PC-9 (cell line): ENCODE measurements around the gene PCNA. TPM values are rescaled to one million over a fixed set of nuclear protein-coding genes. Genes with fewer than 3 reads are reported as not detected.
A peak's percentile ranks its signal among the peaks of the same experiment; 100 is the strongest.

Experiments used
- Bru-seq: library from RNA; stranded (reverse); fragments of 400-500 nt; gene quantifications from one replicate; lab custom pipeline; 2021; lab: Mats Ljungman, UMichigan
- BruChase-seq, 2 experiments: library from RNA; stranded (reverse); fragments of 400-500 nt; gene quantifications; one replicate each; lab custom pipeline; 2021; lab: Mats Ljungman, UMichigan
- BruUV-seq: library from RNA; stranded (reverse); fragments of 400-500 nt; replicated peaks from 2 replicates; lab custom pipeline; 2021; lab: Mats Ljungman, UMichigan
- CTCF ChIA-PET: fragments of 300-600 bp; sonication (Branson Sonifier 250); formaldehyde crosslinking; loops from one replicate; lab custom pipeline; 2022; ENCODE audit warnings: antibody characterized with exemption; lab: Charles Lee
- POLR2A ChIA-PET: fragments of 300-600 bp; sonication (Branson Sonifier 250); formaldehyde crosslinking; loops from one replicate; lab custom pipeline; 2022; ENCODE audit warnings: antibody characterized with exemption; ENCODE audit not compliant: unreplicated experiment; lab: Charles Lee
- DNase-seq, 2 experiments: peaks; one replicate each; pipeline versions ENCODE4 v3.0.0 to v3.0.0-alpha.2; 2015 to 2022; ENCODE audit warnings: mixed read lengths in 1 of 2
- H2AFZ ChIP-seq: fragments of 200-600 bp; sonication (generic); 2 replicates; pipeline ENCODE4 v1.8.1; 2017; ENCODE audit warnings: antibody characterized with exemption
- H3F3A ChIP-seq: fragments of 200-600 bp; sonication (generic); 2 replicates; pipeline ENCODE4 v1.8.1; 2017; ENCODE audit warnings: antibody characterized with exemption, mild to moderate bottlenecking, low read depth; ENCODE audit not compliant: insufficient read depth
- H3K27ac ChIP-seq: fragments of 200-600 bp; sonication (generic); 2 replicates; pipeline ENCODE4 v1.6.1; 2016; ENCODE audit warnings: mixed run types
- H3K27me3 ChIP-seq: fragments of 200-600 bp; sonication (generic); 2 replicates; pipeline ENCODE4 v1.6.1; 2016; ENCODE audit warnings: low read depth, mixed run types; ENCODE audit not compliant: insufficient read depth
- H3K36me3 ChIP-seq: fragments of 200-600 bp; sonication (generic); 2 replicates; pipeline ENCODE4 v1.6.1; 2016; ENCODE audit warnings: low read depth, mixed run types
- H3K4me1 ChIP-seq: fragments of 200-600 bp; sonication (generic); replicated peaks from 2 replicates; pipeline ENCODE4 v1.6.1; 2016; ENCODE audit warnings: mixed run types; ENCODE audit not compliant: insufficient read depth
- H3K4me2 ChIP-seq: fragments of 200-600 bp; sonication (generic); 2 replicates; pipeline ENCODE4 v1.6.1; 2017; ENCODE audit warnings: mixed run types
- H3K4me3 ChIP-seq: fragments of 200-600 bp; sonication (generic); 2 replicates; pipeline ENCODE4 v1.6.1; 2016; ENCODE audit warnings: mixed run types
- H3K79me2 ChIP-seq: fragments of 200-600 bp; sonication (generic); 2 replicates; pipeline ENCODE4 v1.6.1; 2017; ENCODE audit warnings: low read depth, mixed run types
- H3K9me2 ChIP-seq: fragments of 200-600 bp; sonication (generic); 2 replicates; pipeline ENCODE4 v1.8.1; 2017; ENCODE audit warnings: mild to moderate bottlenecking; ENCODE audit not compliant: insufficient read depth
- H3K9me3 ChIP-seq: fragments of 200-600 bp; sonication (generic); 2 replicates; pipeline ENCODE4 v1.8.1; 2016; ENCODE audit warnings: low read depth; ENCODE audit not compliant: insufficient read depth
- H4K20me1 ChIP-seq: fragments of 200-600 bp; sonication (generic); 2 replicates; pipeline ENCODE4 v1.8.1; 2017; ENCODE audit not compliant: insufficient read depth
- CTCF ChIP-seq: fragments of 200-600 bp; sonication (generic); conservative IDR thresholded peaks from 2 replicates; pipeline ENCODE4 v1.6.1; 2017; ENCODE audit warnings: mixed run types, antibody characterized with exemption, mild to moderate bottlenecking, moderate library complexity
- EZH2 ChIP-seq: fragments of 200-600 bp; sonication (generic); IDR thresholded peaks from 2 replicates; pipeline ENCODE4 v1.8.0; 2017; ENCODE audit warnings: antibody characterized with exemption, low read depth
- intact Hi-C: fragments of 100-400 bp; cut with micrococcal nuclease; formaldehyde crosslinking; loops from one replicate; pipeline ENCODE4 v1.10.0; 2022; ENCODE audit not compliant: unreplicated experiment
- long read RNA-seq: library from polyadenylated mRNA; stranded (forward); transcript quantifications from one replicate; pipeline ENCODE4 v2.0.0, GENCODE V29; 2022
- total RNA-seq: library from RNA; stranded (reverse); gene quantifications from 2 replicates; pipeline ENCODE4 v1.2.3, GENCODE V29; 2021

PCNA gene
- total RNA-seq (164 and 207 TPM in 2 replicates), Bru-seq, nascent RNA (percentile 96 among the genes with signal in this experiment), BruChase-seq, experiment 1, labeled RNA remaining after a 2-hour chase (percentile 83 among the genes with signal in this experiment), BruChase-seq, experiment 2, labeled RNA remaining after a 6-hour chase (percentile 99 among the genes with signal in this experiment)
- long read RNA-seq, transcript PCNA-201 (6 exons, 1,344 nt), result major isoform, 181 of 237 reads
- long read RNA-seq, transcript PCNA-202 (7 exons, 1,359 nt), result minor isoform, 31 of 237 reads
- long read RNA-seq, partial matches to known transcripts, result 21 of 237 reads
- long read RNA-seq, other reads (novel, unspliced or antisense), result 4 of 237 reads

- peaks cover 16% of the 10 kb centered on the region for H4K20me1 ChIP-seq
- TSS peak; percentile 42 for BruUV-seq
- peak within 1 kb of the TSS; percentile 96 for H3K4me2 ChIP-seq
- H3K9me2 ChIP-seq, result no peaks in the 10 kb centered on the region
- intact Hi-C loops, result no loop called here
- peaks cover 43% of the 10 kb centered on the region for H3F3A ChIP-seq
- H3K4me3 ChIP-seq, result peak within 1 kb of the TSS; percentile 94
- peak; percentile 91 to 97 for DNase-seq
- H3K36me3 ChIP-seq, result peaks cover 41% of the 10 kb centered on the region
- no peaks in the 10 kb centered on the region for H3K27me3 ChIP-seq
- peaks cover 29% of the 10 kb centered on the region for H3K4me1 ChIP-seq
- H3K27ac ChIP-seq, result peak within 1 kb of the TSS; percentile 49
- H2AFZ ChIP-seq, result peak within 1 kb of the TSS; percentile 97
- no peaks in the 10 kb centered on the region for H3K9me3 ChIP-seq
- peak; percentile 40; the same call in 1 of the 2 replicates for TF ChIP-seq CTCF
- no peak for TF ChIP-seq EZH2
- ChIA-PET CTCF (interaction anchor here (0.6 to 0.9 kb wide), 2 partner anchors 72 to 78 kb away, joined by 6 to 15 read pairs; no protein-coding TSS in a partner anchor), POLR2A (interaction anchor here (0.6 to 0.9 kb wide), 5 partner anchors 34 to 307 kb away, joined by 3 to 12 read pairs (median 4); no protein-coding TSS in a partner anchor)
- H3K79me2 ChIP-seq, result peaks cover 42% of the 10 kb centered on the region
Observed at GRCh38 chr20:5119435-5120184, at the start of gene PCNA. Gene PCNA (minus strand): TSS chr20:5119958. CDS start chr20:5119798, 160 bp downstream.

- intact Hi-C loops, result no loop called here
- Histone ChIP-seq H3K4me3 (no peak overlapping the region), H3K9me2 (no peaks in the 10 kb centered on the region), H3K4me2 (peak overlapping the region; percentile 65), H2AFZ (no peak overlapping the region), H3F3A (peaks cover 3% of the 10 kb centered on the region; the same call in 1 of the 2 replicates), H3K79me2 (peaks cover 63% of the 10 kb centered on the region), H3K36me3 (peaks cover 10% of the 10 kb centered on the region; the same call in 1 of the 2 replicates), H3K27ac (peak overlapping the region; percentile 64), H3K9me3 (no peaks in the 10 kb centered on the region), H3K4me1 (peaks cover 18% of the 10 kb centered on the region), H3K27me3 (no peaks in the 10 kb centered on the region), H4K20me1 (no peaks in the 10 kb centered on the region)
- ChIA-PET CTCF (interaction anchor here (0.6 to 1.9 kb wide), 4 partner anchors 11 to 42 kb away, joined by 3 to 11 read pairs (median 3); partner anchors contain the start of gene CDS2), POLR2A (interaction anchor here (0.6 to 1.2 kb wide), 2 partner anchors 42 to 840 kb away, joined by 5 to 7 read pairs; partner anchors contain the start of gene CDS2)
- no peak for TF ChIP-seq EZH2
- TF ChIP-seq CTCF, result no peak
- peak; percentile 48 to 49 for DNase-seq
- no TSS peak for BruUV-seq
Observed at GRCh38 chr20:5168651-5169396, 49.1 kb upstream of the PCNA start.
